Liver (tissue), 9 donors: ENCODE results near the gene EPN3. TPM values are rescaled to one million over a fixed set of nuclear protein-coding genes. Genes with fewer than 3 reads are reported as not detected.
A peak's percentile ranks its signal among the peaks of the same experiment; 100 is the strongest.

Experiments
- DNase-seq: peaks from one replicate; pipeline ENCODE4 v3.0.0-alpha.2; 2017; ENCODE audit warnings: low spot score
- H3K27ac ChIP-seq, 2 donors: one replicate each; pipeline ENCODE4 v1.7.0; 2013; ENCODE audit warnings: inconsistent platforms in 2 of 2, low read length in 2 of 2, control low read depth in 1 of 2, low read depth in 1 of 2, mild to moderate bottlenecking in 1 of 2
- H3K27me3 ChIP-seq, 4 donors: one replicate each; pipeline versions ENCODE4 v1.6.1 to v1.7.0; 2013; ENCODE audit warnings: low read length in 3 of 4, inconsistent platforms in 1 of 4, mild to moderate bottlenecking in 1 of 4, moderate library complexity in 1 of 4; ENCODE audit not compliant: control insufficient read depth in 4 of 4, insufficient read depth in 4 of 4
- H3K36me3 ChIP-seq, 4 donors: one replicate each; pipeline versions ENCODE4 v1.6.1 to v1.7.0; 2013; ENCODE audit warnings: low read length in 3 of 4, mild to moderate bottlenecking in 3 of 4, low read depth in 1 of 4, moderate library complexity in 1 of 4; ENCODE audit not compliant: control insufficient read depth in 4 of 4, insufficient read depth in 3 of 4
- H3K4me1 ChIP-seq, 4 donors: one replicate each; pipeline versions ENCODE4 v1.6.1 to v1.7.0; 2013; ENCODE audit warnings: low read length in 3 of 4, mild to moderate bottlenecking in 3 of 4, moderate library complexity in 1 of 4; ENCODE audit not compliant: control insufficient read depth in 4 of 4, insufficient read depth in 4 of 4
- H3K4me3 ChIP-seq, 3 donors: one replicate each; pipeline versions ENCODE4 v1.6.1 to v1.7.0; 2013; ENCODE audit warnings: low read length in 3 of 3, control low read depth in 1 of 3, low read depth in 1 of 3, mild to moderate bottlenecking in 1 of 3
- H3K9ac ChIP-seq, 2 donors: one replicate each; pipeline ENCODE4 v1.7.0; 2013; ENCODE audit warnings: low read length in 2 of 2, mild to moderate bottlenecking in 2 of 2, moderate library complexity in 2 of 2, control low read depth in 1 of 2, low read depth in 1 of 2
- H3K9me3 ChIP-seq, 4 donors: one replicate each; pipeline versions ENCODE4 v1.6.1 to v1.7.0; 2013; ENCODE audit warnings: low read length in 3 of 4; ENCODE audit not compliant: control insufficient read depth in 4 of 4
- EGR1 ChIP-seq, 2 donors: IDR thresholded peaks; 2 replicates each; pipeline ENCODE4 v1.6.1; 2016 to 2018; ENCODE audit warnings: antibody characterized with exemption in 2 of 2, low read depth in 2 of 2
- FOXA2 ChIP-seq: IDR thresholded peaks from 2 replicates; pipeline ENCODE4 v1.6.1; 2016; ENCODE audit warnings: antibody characterized with exemption
- HNF4A ChIP-seq, 2 donors: conservative IDR thresholded peaks; 2 replicates each; pipeline ENCODE4 v1.6.1; 2016; ENCODE audit warnings: antibody characterized with exemption in 2 of 2, mild to moderate bottlenecking in 2 of 2
- HNF4G ChIP-seq: IDR thresholded peaks from 2 replicates; pipeline ENCODE4 v1.6.1; 2016; ENCODE audit warnings: antibody characterized with exemption
- JUND ChIP-seq, 2 donors: IDR thresholded peaks; 2 replicates each; pipeline ENCODE4 v1.6.1; 2016; ENCODE audit warnings: antibody characterized with exemption in 2 of 2
- NR2F2 ChIP-seq: IDR thresholded peaks from 2 replicates; pipeline ENCODE4 v1.6.1; 2016; ENCODE audit warnings: antibody characterized with exemption
- RAD21 ChIP-seq, 2 donors: IDR thresholded peaks; 2 replicates each; pipeline ENCODE4 v1.6.1; 2016; ENCODE audit warnings: antibody characterized with exemption in 2 of 2, mild to moderate bottlenecking in 2 of 2
- RXRA ChIP-seq, 2 donors: IDR thresholded peaks; 2 replicates each; pipeline ENCODE4 v1.6.1; 2017 to 2018; ENCODE audit warnings: antibody characterized with exemption in 2 of 2, mild to moderate bottlenecking in 1 of 2
- SP1 ChIP-seq: IDR thresholded peaks from 2 replicates; pipeline ENCODE4 v1.6.1; 2018; ENCODE audit warnings: antibody characterized with exemption, mild to moderate bottlenecking
- WGBS: extraction: QIAGEN DNeasy Blood & Tissue Kit; methylation state at CpG from one replicate; pipeline ENCODE4 v1.1.7; 2013; 5-methylcytosine and 5-hydroxymethylcytosine counted together
- polyA plus RNA-seq, 2 donors: library from polyadenylated mRNA; stranded (reverse) in 1 of 2; unstranded in 1 of 2; fragments of 200-250 nt in 1 of 2; fragments of >200 nt in 1 of 2; fragmentation: Nextera tagmentation in 1 of 2; extraction: Ambion mirVana in 1 of 2; gene quantifications; one replicate each; pipeline versions ENCODE4 v1.2.1 to v1.2.3, GENCODE V29; 2013 to 2015
- total RNA-seq, 2 donors: library from RNA; depleted of rRNA; stranded (reverse); fragments of >200 nt; gene quantifications; one replicate each; pipeline ENCODE4 v1.2.3, GENCODE V29; 2014
- TF ChIP-seq, protein P1 (sequence below): IDR thresholded peaks from 2 replicates; pipeline ENCODE4 v1.6.1; 2016; ENCODE audit warnings: antibody characterized with exemption, mild to moderate bottlenecking
- TF ChIP-seq, protein P2 (sequence below): IDR thresholded peaks from 2 replicates; pipeline ENCODE4 v1.6.1; 2016; ENCODE audit warnings: antibody characterized with exemption
- TF ChIP-seq, protein P3 (sequence below): IDR thresholded peaks from 2 replicates; pipeline ENCODE4 v1.6.1; 2016; ENCODE audit warnings: antibody characterized with exemption
- TF ChIP-seq, protein P4 (sequence below): fragments of 150-350 bp; IDR thresholded peaks from 2 replicates; pipeline ENCODE4 v1.5.1; 2017; ENCODE audit warnings: improper control_type of control experiment, low read depth, low read length; ENCODE audit not compliant: missing input control
- donor health status: healthy.
- donor health status: healthy.
- donor health status: healthy.
- donor health status: healthy.
- donor health status: healthy.

The EPN3 gene
- total RNA-seq (under 1 TPM; 0.33 to 0.51 TPM), polyA plus RNA-seq (under 1 TPM in 1 of 2 donors, not detected in 1; 0.06 TPM)

DNA sequence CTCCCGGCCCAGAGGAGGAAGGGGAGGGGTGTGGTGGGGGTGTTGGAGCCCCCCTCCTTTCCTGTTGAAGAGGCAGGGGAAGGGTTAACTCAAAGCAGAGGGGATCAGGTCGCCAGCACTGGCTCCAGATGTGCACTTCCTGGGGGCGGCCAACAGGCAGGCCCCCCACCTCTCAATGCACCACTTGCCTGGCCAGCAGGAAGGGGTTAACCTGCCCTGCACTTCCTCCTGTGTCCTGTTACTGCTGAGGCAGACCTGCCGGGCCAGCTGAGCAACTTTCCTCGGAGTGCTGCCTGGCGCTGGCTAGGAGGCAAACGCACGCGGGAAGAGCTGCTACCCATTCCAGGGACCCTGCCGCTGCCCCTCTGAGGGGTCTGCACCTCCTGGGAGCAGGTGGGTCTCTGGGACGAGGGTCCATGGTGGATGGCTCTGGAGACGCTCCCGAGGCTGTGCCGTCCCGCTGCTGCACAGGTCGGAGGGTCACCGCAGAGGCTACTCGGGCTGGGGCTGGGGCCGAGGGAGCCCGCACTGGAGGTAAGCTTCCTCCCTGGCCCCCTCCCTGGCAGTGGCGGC lies at the start of gene EPN3:
Gene EPN3, plus strand, starts transcription at position 284 of the 573 bp plus-strand sequence. CDS start 3,822 bp downstream, outside the sequence.
- Histone ChIP-seq H3K4me1 (peaks cover 1 to 13% (median 6%) of the 10 kb centered on the region in 4 donors), H3K27ac (no peak within 1 kb of the TSS), H3K9me3 (no peaks in the 10 kb centered on the region), H3K9ac (no peak within 1 kb of the TSS), H3K36me3 (no peaks in the 10 kb centered on the region), H3K4me3 (no peak within 1 kb of the TSS), H3K27me3 (peaks cover 0 to 13% (median 4%) of the 10 kb centered on the region in 4 donors)
- 3% methylated on average over 21 of the region's 21 CpGs for WGBS
- TF ChIP-seq SP1 (no peak), NR2F2 (no peak)
- DNase-seq = no peak

DNA sequence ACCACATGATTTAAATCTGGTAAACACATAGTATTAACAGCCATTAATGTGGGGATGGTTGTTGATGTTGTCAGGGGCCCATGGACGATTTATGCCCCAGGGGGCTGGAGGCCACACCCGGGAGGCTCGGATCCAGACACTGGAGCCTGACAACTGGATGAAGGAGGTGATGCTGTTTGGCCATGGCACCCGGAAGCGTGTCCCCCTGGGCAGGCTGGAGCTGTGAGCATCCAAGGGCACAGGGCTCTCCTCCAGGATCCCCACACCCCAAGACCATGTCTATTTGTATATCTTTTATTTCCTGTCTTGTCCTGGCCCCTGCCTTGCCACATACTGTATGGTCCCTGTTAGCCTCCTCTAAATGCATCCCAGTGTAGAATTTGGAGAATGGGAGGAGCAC lies 49.3 kb upstream of the EPN3 start:
- H3K9ac ChIP-seq = peak overlapping the region in 1 of 2 donors; percentile 9
- H3K36me3 ChIP-seq = peaks cover 13 to 26% (median 20%) of the 10 kb centered on the region in 4 donors
- no peaks in the 10 kb centered on the region for H3K9me3 ChIP-seq
- H3K4me1 ChIP-seq = peaks cover 0 to 36% (median 26%) of the 10 kb centered on the region in 4 donors
- H3K27me3 ChIP-seq = no peaks in the 10 kb centered on the region
- TF ChIP-seq JUND (IDR thresholded peaks at IDR 0.05) (no peak), HNF4A (conservative IDR thresholded peaks at IDR 0.05) (no peak), RAD21 (IDR thresholded peaks at IDR 0.05) (no peak), RXRA (IDR thresholded peaks at IDR 0.05) (no peak), EGR1 (IDR thresholded peaks at IDR 0.05; ENCODE audit: low read depth in 2 of 2) (no peak), NR2F2 (no peak), SP1 (no peak), HNF4G (no peak), FOXA2 (no peak)
- TF ChIP-seq, protein P1, sequence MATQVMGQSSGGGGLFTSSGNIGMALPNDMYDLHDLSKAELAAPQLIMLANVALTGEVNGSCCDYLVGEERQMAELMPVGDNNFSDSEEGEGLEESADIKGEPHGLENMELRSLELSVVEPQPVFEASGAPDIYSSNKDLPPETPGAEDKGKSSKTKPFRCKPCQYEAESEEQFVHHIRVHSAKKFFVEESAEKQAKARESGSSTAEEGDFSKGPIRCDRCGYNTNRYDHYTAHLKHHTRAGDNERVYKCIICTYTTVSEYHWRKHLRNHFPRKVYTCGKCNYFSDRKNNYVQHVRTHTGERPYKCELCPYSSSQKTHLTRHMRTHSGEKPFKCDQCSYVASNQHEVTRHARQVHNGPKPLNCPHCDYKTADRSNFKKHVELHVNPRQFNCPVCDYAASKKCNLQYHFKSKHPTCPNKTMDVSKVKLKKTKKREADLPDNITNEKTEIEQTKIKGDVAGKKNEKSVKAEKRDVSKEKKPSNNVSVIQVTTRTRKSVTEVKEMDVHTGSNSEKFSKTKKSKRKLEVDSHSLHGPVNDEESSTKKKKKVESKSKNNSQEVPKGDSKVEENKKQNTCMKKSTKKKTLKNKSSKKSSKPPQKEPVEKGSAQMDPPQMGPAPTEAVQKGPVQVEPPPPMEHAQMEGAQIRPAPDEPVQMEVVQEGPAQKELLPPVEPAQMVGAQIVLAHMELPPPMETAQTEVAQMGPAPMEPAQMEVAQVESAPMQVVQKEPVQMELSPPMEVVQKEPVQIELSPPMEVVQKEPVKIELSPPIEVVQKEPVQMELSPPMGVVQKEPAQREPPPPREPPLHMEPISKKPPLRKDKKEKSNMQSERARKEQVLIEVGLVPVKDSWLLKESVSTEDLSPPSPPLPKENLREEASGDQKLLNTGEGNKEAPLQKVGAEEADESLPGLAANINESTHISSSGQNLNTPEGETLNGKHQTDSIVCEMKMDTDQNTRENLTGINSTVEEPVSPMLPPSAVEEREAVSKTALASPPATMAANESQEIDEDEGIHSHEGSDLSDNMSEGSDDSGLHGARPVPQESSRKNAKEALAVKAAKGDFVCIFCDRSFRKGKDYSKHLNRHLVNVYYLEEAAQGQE = no peak
- TF ChIP-seq, protein P2, sequence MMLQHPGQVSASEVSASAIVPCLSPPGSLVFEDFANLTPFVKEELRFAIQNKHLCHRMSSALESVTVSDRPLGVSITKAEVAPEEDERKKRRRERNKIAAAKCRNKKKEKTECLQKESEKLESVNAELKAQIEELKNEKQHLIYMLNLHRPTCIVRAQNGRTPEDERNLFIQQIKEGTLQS = no peak
- TF ChIP-seq, protein P3, sequence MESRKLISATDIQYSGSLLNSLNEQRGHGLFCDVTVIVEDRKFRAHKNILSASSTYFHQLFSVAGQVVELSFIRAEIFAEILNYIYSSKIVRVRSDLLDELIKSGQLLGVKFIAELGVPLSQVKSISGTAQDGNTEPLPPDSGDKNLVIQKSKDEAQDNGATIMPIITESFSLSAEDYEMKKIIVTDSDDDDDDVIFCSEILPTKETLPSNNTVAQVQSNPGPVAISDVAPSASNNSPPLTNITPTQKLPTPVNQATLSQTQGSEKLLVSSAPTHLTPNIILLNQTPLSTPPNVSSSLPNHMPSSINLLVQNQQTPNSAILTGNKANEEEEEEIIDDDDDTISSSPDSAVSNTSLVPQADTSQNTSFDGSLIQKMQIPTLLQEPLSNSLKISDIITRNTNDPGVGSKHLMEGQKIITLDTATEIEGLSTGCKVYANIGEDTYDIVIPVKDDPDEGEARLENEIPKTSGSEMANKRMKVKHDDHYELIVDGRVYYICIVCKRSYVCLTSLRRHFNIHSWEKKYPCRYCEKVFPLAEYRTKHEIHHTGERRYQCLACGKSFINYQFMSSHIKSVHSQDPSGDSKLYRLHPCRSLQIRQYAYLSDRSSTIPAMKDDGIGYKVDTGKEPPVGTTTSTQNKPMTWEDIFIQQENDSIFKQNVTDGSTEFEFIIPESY = no peak
- TF ChIP-seq, protein P4, sequence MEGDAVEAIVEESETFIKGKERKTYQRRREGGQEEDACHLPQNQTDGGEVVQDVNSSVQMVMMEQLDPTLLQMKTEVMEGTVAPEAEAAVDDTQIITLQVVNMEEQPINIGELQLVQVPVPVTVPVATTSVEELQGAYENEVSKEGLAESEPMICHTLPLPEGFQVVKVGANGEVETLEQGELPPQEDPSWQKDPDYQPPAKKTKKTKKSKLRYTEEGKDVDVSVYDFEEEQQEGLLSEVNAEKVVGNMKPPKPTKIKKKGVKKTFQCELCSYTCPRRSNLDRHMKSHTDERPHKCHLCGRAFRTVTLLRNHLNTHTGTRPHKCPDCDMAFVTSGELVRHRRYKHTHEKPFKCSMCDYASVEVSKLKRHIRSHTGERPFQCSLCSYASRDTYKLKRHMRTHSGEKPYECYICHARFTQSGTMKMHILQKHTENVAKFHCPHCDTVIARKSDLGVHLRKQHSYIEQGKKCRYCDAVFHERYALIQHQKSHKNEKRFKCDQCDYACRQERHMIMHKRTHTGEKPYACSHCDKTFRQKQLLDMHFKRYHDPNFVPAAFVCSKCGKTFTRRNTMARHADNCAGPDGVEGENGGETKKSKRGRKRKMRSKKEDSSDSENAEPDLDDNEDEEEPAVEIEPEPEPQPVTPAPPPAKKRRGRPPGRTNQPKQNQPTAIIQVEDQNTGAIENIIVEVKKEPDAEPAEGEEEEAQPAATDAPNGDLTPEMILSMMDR = no peak
- H3K27ac ChIP-seq = no peak overlapping the region
- 94% methylated on average over 5 of the region's 5 CpGs for WGBS
- H3K4me3 ChIP-seq = no peak overlapping the region
- DNase-seq = no peak
